Liver (tissue), 9 donors: ENCODE data around the gene CCNC. TPM values are rescaled to one million over a fixed set of nuclear protein-coding genes. Genes with fewer than 3 reads are reported as not detected.

Source experiments
- DNase-seq: peaks from one replicate; pipeline ENCODE4 v3.0.0-alpha.2; 2017; ENCODE audit warnings: low spot score
- H3K27ac ChIP-seq, 2 donors: one replicate each; pipeline ENCODE4 v1.7.0; 2013; ENCODE audit warnings: inconsistent platforms in 2 of 2, low read length in 2 of 2, control low read depth in 1 of 2, low read depth in 1 of 2, mild to moderate bottlenecking in 1 of 2
- H3K27me3 ChIP-seq, 4 donors: one replicate each; pipeline versions ENCODE4 v1.6.1 to v1.7.0; 2013; ENCODE audit warnings: low read length in 3 of 4, inconsistent platforms in 1 of 4, mild to moderate bottlenecking in 1 of 4, moderate library complexity in 1 of 4; ENCODE audit not compliant: control insufficient read depth in 4 of 4, insufficient read depth in 4 of 4
- H3K36me3 ChIP-seq, 4 donors: one replicate each; pipeline versions ENCODE4 v1.6.1 to v1.7.0; 2013; ENCODE audit warnings: low read length in 3 of 4, mild to moderate bottlenecking in 3 of 4, low read depth in 1 of 4, moderate library complexity in 1 of 4; ENCODE audit not compliant: control insufficient read depth in 4 of 4, insufficient read depth in 3 of 4
- H3K4me1 ChIP-seq, 4 donors: one replicate each; pipeline versions ENCODE4 v1.6.1 to v1.7.0; 2013; ENCODE audit warnings: low read length in 3 of 4, mild to moderate bottlenecking in 3 of 4, moderate library complexity in 1 of 4; ENCODE audit not compliant: control insufficient read depth in 4 of 4, insufficient read depth in 4 of 4
- H3K4me3 ChIP-seq, 3 donors: one replicate each; pipeline versions ENCODE4 v1.6.1 to v1.7.0; 2013; ENCODE audit warnings: low read length in 3 of 3, control low read depth in 1 of 3, low read depth in 1 of 3, mild to moderate bottlenecking in 1 of 3
- H3K9ac ChIP-seq, 2 donors: one replicate each; pipeline ENCODE4 v1.7.0; 2013; ENCODE audit warnings: low read length in 2 of 2, mild to moderate bottlenecking in 2 of 2, moderate library complexity in 2 of 2, control low read depth in 1 of 2, low read depth in 1 of 2
- H3K9me3 ChIP-seq, 4 donors: one replicate each; pipeline versions ENCODE4 v1.6.1 to v1.7.0; 2013; ENCODE audit warnings: low read length in 3 of 4; ENCODE audit not compliant: control insufficient read depth in 4 of 4
- EGR1 ChIP-seq, 2 donors: IDR thresholded peaks; 2 replicates each; pipeline ENCODE4 v1.6.1; 2016 to 2018; ENCODE audit warnings: antibody characterized with exemption in 2 of 2, low read depth in 2 of 2
- FOXA1 ChIP-seq: IDR thresholded peaks from 2 replicates; pipeline ENCODE4 v1.6.1; 2016; ENCODE audit warnings: antibody characterized with exemption
- FOXA2 ChIP-seq: IDR thresholded peaks from 2 replicates; pipeline ENCODE4 v1.6.1; 2016; ENCODE audit warnings: antibody characterized with exemption
- GABPA ChIP-seq, 2 donors: IDR thresholded peaks in 1 of 2; conservative IDR thresholded peaks in 1 of 2; 2 replicates each; pipeline ENCODE4 v1.6.1; 2016; ENCODE audit warnings: antibody characterized with exemption in 2 of 2, mild to moderate bottlenecking in 1 of 2, moderate library complexity in 1 of 2
- HNF4A ChIP-seq, 2 donors: conservative IDR thresholded peaks; 2 replicates each; pipeline ENCODE4 v1.6.1; 2016; ENCODE audit warnings: antibody characterized with exemption in 2 of 2, mild to moderate bottlenecking in 2 of 2
- HNF4G ChIP-seq: IDR thresholded peaks from 2 replicates; pipeline ENCODE4 v1.6.1; 2016; ENCODE audit warnings: antibody characterized with exemption
- JUND ChIP-seq, 2 donors: IDR thresholded peaks; 2 replicates each; pipeline ENCODE4 v1.6.1; 2016; ENCODE audit warnings: antibody characterized with exemption in 2 of 2
- NR2F2 ChIP-seq: IDR thresholded peaks from 2 replicates; pipeline ENCODE4 v1.6.1; 2016; ENCODE audit warnings: antibody characterized with exemption
- RAD21 ChIP-seq, 2 donors: IDR thresholded peaks; 2 replicates each; pipeline ENCODE4 v1.6.1; 2016; ENCODE audit warnings: antibody characterized with exemption in 2 of 2, mild to moderate bottlenecking in 2 of 2
- RXRA ChIP-seq, 2 donors: IDR thresholded peaks; 2 replicates each; pipeline ENCODE4 v1.6.1; 2017 to 2018; ENCODE audit warnings: antibody characterized with exemption in 2 of 2, mild to moderate bottlenecking in 1 of 2
- SP1 ChIP-seq: IDR thresholded peaks from 2 replicates; pipeline ENCODE4 v1.6.1; 2018; ENCODE audit warnings: antibody characterized with exemption, mild to moderate bottlenecking
- TAF1 ChIP-seq: conservative IDR thresholded peaks from 2 replicates; pipeline ENCODE4 v1.6.1; 2016; ENCODE audit warnings: antibody characterized with exemption, mild to moderate bottlenecking
- YY1 ChIP-seq: IDR thresholded peaks from 2 replicates; pipeline ENCODE4 v1.6.1; 2016; ENCODE audit warnings: antibody characterized with exemption, mild to moderate bottlenecking
- WGBS: extraction: QIAGEN DNeasy Blood & Tissue Kit; methylation state at CpG from one replicate; pipeline ENCODE4 v1.1.7; 2013; 5-methylcytosine and 5-hydroxymethylcytosine counted together
- polyA plus RNA-seq, 2 donors: library from polyadenylated mRNA; stranded (reverse) in 1 of 2; unstranded in 1 of 2; fragments of 200-250 nt in 1 of 2; fragments of >200 nt in 1 of 2; fragmentation: Nextera tagmentation in 1 of 2; extraction: Ambion mirVana in 1 of 2; gene quantifications; one replicate each; pipeline versions ENCODE4 v1.2.1 to v1.2.3, GENCODE V29; 2013 to 2015
- total RNA-seq, 2 donors: library from RNA; depleted of rRNA; stranded (reverse); fragments of >200 nt; gene quantifications; one replicate each; pipeline ENCODE4 v1.2.3, GENCODE V29; 2014
- TF ChIP-seq, protein P1 (sequence below): fragments of 150-350 bp; IDR thresholded peaks from 2 replicates; pipeline ENCODE4 v1.5.1; 2017; ENCODE audit warnings: improper control_type of control experiment, low read depth, low read length; ENCODE audit not compliant: missing input control
- TF ChIP-seq, protein P2 (sequence below): IDR thresholded peaks from 2 replicates; pipeline ENCODE4 v1.6.1; 2016; ENCODE audit warnings: antibody characterized with exemption
- TF ChIP-seq, protein P3 (sequence below): IDR thresholded peaks from 2 replicates; pipeline ENCODE4 v1.6.1; 2016; ENCODE audit warnings: antibody characterized with exemption
- TF ChIP-seq, protein P4 (sequence below): IDR thresholded peaks from 2 replicates; pipeline ENCODE4 v1.6.1; 2016; ENCODE audit warnings: antibody characterized with exemption
- TF ChIP-seq, protein P5 (sequence below): IDR thresholded peaks from 2 replicates; pipeline ENCODE4 v1.6.1; 2016; ENCODE audit warnings: antibody characterized with exemption, mild to moderate bottlenecking
- donor health status: healthy.
- donor health status: healthy.
- donor health status: healthy.
- donor health status: healthy.
- donor health status: healthy.

Gene CCNC
- total and polyA plus RNA-seq, 4 donors, result 32.9 to 80.7 (median 47.8) TPM

DNA sequence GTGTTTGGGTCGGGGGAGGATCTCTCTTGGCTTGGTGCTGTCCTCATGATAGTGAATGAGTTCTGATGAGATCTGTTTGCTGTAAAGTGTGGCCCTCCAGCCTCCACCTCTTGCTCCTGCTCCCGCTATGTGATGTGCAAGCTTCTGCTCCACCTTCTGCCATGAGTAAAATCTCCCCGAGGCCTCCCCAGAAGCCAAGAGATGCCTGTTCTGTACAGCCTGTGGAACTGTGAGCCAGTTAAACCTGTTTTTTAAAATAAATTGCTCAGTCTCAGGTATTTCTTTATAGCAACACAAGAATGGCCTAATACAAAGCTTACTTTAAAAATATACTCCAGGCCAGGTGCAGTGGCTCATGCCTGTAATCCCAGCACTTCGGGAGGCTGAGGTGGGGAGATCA, 11.3 kb upstream of the CCNC start:
- Histone ChIP-seq H3K4me1 (no peaks in the 10 kb centered on the region), H3K9me3 (no peaks in the 10 kb centered on the region), H3K4me3 (no peak overlapping the region), H3K9ac (no peak overlapping the region), H3K27ac (no peak overlapping the region), H3K36me3 (no peaks in the 10 kb centered on the region), H3K27me3 (peaks cover 0 to 4% (median 0%) of the 10 kb centered on the region in 4 donors)
- TF ChIP-seq, protein P1, sequence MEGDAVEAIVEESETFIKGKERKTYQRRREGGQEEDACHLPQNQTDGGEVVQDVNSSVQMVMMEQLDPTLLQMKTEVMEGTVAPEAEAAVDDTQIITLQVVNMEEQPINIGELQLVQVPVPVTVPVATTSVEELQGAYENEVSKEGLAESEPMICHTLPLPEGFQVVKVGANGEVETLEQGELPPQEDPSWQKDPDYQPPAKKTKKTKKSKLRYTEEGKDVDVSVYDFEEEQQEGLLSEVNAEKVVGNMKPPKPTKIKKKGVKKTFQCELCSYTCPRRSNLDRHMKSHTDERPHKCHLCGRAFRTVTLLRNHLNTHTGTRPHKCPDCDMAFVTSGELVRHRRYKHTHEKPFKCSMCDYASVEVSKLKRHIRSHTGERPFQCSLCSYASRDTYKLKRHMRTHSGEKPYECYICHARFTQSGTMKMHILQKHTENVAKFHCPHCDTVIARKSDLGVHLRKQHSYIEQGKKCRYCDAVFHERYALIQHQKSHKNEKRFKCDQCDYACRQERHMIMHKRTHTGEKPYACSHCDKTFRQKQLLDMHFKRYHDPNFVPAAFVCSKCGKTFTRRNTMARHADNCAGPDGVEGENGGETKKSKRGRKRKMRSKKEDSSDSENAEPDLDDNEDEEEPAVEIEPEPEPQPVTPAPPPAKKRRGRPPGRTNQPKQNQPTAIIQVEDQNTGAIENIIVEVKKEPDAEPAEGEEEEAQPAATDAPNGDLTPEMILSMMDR, result no peak
- 80% methylated on average over 4 of the region's 4 CpGs for WGBS
- no peak for DNase-seq

DNA sequence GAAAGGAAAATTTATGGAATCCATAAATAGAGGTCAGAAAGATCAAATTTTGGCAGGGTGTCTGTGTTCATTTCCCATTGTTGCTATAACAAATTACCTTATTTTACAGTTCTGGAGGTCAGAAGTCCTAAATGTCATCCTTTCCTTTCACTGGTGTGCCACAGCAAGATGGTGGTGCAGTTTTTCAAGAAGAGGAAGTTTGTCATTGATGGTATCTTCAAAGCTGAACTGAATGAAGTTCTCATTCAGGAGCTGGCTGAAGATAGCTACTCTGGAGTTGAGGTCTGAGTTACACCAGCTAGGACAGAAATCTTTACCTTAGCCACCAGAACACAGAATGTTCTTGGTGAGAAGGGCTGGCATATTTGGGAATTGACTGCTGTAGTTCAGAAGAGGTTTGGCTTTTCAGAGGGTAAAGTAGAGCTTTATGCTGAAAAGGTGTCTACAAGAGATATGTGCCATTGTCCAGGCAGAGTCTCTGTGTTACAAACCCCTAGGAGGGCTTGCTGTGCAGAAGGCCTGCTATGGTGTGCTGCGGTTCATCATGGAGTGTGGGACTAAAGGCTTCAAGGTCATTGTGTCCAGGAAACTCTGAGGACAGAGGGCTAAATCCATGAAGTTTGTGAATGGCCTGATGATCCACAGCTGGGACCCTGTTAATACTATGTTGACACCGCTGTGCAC, 7.2 kb upstream of the CCNC start:
- Histone ChIP-seq H3K36me3 (no peaks in the 10 kb centered on the region), H3K4me3 (no peak overlapping the region), H3K9ac (no peak overlapping the region), H3K4me1 (no peaks in the 10 kb centered on the region), H3K9me3 (peaks cover 0 to 2% (median 0%) of the 10 kb centered on the region in 4 donors), H3K27ac (no peak overlapping the region), H3K27me3 (peaks cover 0 to 4% (median 0%) of the 10 kb centered on the region in 4 donors)
- DNase-seq, result no peak
- WGBS, result 94% methylated on average over 2 of the region's 2 CpGs
- TF ChIP-seq HNF4A (conservative IDR thresholded peaks at IDR 0.05), result no peak
- TF ChIP-seq NR2F2, result no peak
- TF ChIP-seq RAD21 (IDR thresholded peaks at IDR 0.05), result no peak
- TF ChIP-seq JUND (IDR thresholded peaks at IDR 0.05), result no peak
- TF ChIP-seq YY1, result no peak
- TF ChIP-seq RXRA (IDR thresholded peaks at IDR 0.05), result no peak
- TF ChIP-seq, protein P2, sequence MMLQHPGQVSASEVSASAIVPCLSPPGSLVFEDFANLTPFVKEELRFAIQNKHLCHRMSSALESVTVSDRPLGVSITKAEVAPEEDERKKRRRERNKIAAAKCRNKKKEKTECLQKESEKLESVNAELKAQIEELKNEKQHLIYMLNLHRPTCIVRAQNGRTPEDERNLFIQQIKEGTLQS, result no peak
- no peak for TF ChIP-seq TAF1
- TF ChIP-seq FOXA1, result no peak
- no peak for TF ChIP-seq SP1
- TF ChIP-seq, protein P3, sequence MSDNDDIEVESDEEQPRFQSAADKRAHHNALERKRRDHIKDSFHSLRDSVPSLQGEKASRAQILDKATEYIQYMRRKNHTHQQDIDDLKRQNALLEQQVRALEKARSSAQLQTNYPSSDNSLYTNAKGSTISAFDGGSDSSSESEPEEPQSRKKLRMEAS, result no peak
- no peak for TF ChIP-seq HNF4G
- TF ChIP-seq EGR1 (IDR thresholded peaks at IDR 0.05; ENCODE audit: low read depth in 2 of 2), result no peak
- TF ChIP-seq, protein P1, result no peak
- no peak for TF ChIP-seq FOXA2
- TF ChIP-seq, protein P4, sequence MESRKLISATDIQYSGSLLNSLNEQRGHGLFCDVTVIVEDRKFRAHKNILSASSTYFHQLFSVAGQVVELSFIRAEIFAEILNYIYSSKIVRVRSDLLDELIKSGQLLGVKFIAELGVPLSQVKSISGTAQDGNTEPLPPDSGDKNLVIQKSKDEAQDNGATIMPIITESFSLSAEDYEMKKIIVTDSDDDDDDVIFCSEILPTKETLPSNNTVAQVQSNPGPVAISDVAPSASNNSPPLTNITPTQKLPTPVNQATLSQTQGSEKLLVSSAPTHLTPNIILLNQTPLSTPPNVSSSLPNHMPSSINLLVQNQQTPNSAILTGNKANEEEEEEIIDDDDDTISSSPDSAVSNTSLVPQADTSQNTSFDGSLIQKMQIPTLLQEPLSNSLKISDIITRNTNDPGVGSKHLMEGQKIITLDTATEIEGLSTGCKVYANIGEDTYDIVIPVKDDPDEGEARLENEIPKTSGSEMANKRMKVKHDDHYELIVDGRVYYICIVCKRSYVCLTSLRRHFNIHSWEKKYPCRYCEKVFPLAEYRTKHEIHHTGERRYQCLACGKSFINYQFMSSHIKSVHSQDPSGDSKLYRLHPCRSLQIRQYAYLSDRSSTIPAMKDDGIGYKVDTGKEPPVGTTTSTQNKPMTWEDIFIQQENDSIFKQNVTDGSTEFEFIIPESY, result no peak
- no peak for TF ChIP-seq GABPA (IDR thresholded peaks at IDR 0.05 in 1 of 2, conservative IDR thresholded peaks at IDR 0.05 in 1 of 2)
- TF ChIP-seq, protein P5, sequence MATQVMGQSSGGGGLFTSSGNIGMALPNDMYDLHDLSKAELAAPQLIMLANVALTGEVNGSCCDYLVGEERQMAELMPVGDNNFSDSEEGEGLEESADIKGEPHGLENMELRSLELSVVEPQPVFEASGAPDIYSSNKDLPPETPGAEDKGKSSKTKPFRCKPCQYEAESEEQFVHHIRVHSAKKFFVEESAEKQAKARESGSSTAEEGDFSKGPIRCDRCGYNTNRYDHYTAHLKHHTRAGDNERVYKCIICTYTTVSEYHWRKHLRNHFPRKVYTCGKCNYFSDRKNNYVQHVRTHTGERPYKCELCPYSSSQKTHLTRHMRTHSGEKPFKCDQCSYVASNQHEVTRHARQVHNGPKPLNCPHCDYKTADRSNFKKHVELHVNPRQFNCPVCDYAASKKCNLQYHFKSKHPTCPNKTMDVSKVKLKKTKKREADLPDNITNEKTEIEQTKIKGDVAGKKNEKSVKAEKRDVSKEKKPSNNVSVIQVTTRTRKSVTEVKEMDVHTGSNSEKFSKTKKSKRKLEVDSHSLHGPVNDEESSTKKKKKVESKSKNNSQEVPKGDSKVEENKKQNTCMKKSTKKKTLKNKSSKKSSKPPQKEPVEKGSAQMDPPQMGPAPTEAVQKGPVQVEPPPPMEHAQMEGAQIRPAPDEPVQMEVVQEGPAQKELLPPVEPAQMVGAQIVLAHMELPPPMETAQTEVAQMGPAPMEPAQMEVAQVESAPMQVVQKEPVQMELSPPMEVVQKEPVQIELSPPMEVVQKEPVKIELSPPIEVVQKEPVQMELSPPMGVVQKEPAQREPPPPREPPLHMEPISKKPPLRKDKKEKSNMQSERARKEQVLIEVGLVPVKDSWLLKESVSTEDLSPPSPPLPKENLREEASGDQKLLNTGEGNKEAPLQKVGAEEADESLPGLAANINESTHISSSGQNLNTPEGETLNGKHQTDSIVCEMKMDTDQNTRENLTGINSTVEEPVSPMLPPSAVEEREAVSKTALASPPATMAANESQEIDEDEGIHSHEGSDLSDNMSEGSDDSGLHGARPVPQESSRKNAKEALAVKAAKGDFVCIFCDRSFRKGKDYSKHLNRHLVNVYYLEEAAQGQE, result no peak
